HUDEP-2 (cell line): ENCODE measurements around the gene HES3.
A peak's percentile ranks its signal among the peaks of the same experiment; 100 is the strongest.

Experiments used
- DNase-seq, 76 experiments: peaks; one replicate each; lab custom pipeline; 2025; ENCODE audit not compliant: unreplicated experiment in 76 of 76; lab: John Stamatoyannopoulos, UW

HES3 gene

DNA sequence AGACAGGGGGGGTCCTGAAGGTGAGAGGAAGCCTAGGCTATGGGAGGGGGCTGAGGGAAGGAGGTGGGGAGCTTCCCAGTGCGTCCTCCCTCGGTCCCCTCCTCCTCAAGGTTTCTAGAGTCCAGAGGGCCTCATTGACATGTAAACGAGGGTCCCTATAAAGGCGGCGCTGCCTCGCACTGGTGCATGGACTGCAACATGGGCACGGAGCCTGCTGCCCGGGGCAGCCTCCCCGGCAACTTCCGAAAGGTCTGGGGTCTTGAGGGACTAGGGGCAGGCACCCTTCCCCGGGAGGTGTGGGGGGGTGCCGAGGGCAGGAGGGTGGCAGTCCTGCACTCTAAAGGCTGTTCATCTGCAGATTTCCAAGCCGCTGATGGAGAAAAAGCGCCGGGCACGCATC, at the start of gene HES3:
Gene HES3, plus strand, starts transcription at position 187 of the 400 bp plus-strand sequence. Its CDS starts 187 bp downstream, at position 374.
- DNase-seq: no peak

DNA sequence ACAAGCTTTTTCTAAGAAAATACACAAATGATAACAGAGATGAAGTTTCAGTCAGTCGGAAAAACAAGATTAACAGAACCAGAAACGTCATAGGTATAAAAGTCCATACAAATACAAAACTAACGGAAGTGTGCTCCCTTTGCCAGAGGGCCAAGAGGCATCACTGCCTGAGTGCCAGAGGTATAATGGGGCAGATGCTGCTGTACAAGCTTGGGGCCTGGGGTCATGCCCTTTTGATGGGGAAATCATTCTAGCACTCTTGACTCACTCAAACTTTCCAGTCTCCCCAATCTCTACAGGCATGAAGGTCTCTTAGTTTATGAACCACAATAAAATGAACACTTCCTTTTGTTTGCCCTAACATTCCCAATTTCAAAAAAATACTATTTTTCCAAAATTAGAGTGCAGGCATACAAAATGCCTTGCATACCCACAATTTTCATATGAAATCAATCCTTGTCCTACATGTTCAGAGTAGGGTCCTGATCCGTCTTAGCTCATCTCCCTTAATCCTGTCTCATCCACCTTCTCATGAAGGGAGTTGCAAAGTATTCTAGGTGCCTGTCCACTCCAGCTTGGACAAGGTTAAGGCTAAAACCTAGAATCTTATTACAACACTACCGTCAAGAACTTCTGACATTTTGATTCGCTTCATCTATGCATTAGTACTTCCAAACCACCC, 46.1 kb upstream of the HES3 start:
- no peak for DNase-seq

DNA sequence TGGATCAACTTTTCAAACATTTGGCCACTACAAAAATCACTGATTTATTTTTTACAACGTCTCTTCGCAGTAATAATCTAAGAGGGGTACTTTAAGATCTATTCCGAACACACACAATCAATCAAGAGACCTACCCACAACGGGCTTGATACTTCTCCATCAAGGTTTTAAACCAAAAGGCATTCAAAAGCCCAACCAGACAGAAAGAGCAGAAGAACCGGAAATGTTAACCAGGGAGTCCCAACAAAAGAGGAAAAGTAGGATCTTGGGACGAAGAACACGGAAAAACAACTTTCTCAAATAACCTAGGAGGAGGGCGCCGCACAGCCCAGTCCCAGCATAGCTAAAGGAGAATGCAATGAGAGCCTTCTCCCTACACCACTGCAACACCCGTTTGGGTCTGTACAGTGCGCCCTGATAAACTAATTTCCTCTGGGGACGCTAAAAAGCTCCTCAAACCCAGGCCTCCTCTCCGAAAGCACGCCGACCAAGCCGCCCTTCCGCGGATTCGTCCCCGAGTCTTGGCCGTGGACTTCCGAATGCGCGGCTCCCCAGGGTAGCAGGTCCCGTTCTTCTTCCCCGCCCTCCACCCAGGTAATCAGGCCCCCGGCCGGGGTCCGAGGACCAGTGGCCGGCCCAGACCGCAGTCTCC, 45.2 kb upstream of the HES3 start:
- DNase-seq: peak in 3 of 76 experiments; percentile 17 to 46 (median 20)

DNA sequence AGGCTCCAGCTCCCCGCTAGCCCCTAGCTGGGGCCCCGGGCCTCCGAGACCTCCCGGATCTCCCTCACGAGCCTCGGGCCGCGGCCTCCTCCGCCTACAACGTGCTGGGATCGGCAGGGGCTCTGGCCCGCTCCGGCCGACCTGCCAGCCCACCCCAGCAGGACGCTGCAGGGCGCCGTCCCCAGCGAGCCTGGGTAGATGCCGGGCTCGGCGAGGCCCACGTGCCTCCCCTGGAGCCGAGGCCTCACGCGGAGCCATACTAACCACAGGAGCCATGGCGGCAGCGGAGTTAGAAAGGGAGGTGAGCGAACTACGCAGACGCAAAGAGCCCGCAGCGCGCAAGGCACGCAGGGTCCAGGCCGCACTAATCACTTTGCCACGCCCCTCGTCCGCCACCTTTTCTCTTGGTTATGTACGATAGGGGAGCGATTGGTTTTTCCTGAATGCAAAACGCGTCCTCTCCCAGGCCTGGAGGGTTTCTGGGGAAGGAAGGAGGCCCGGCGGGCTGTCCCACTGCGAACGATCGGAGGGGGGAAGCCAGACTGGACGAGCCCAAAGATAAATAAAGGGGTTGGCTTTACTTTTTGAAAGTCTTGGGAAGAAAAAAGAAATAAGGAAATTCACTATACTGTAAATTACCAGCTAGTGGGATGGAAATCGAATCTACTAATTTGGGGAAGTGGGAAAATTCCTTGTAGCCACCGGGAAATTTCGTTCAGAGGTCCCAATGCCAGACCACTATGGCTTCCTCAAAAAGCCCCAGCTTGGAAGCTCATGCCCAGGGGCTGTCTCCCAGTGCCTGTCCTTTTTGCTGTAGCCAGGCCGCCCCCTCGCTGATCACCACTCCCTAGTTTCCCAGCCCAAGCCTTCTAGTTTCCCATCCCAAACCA, 44.4 kb upstream of the HES3 start, which contains the start of gene RPL22:
Gene RPL22, minus strand, starts transcription at position 298 of the 890 bp plus-strand sequence. Its CDS starts 22 bp downstream, at position 276.
- peak in 75 of 76 experiments; percentile 47 to 98 (median 96) for DNase-seq

- DNase-seq: peak in 1 of 76 experiments; percentile 30
Observed at GRCh38 chr1:6200188-6200809, 43.7 kb upstream of the HES3 start.

- DNase-seq: no peak
Observed at GRCh38 chr1:6202256-6202655, 41.7 kb upstream of the HES3 start.

GRCh38 chr1:6205849-6206519, 38.0 kb upstream of the HES3 start, which contains the start of gene RNF207:
RNF207 (plus strand) TSS chr1:6206119; CDS start chr1:6206536, 417 bp downstream.
- peak in 18 of 76 experiments; percentile 12 to 55 (median 34) for DNase-seq

DNA sequence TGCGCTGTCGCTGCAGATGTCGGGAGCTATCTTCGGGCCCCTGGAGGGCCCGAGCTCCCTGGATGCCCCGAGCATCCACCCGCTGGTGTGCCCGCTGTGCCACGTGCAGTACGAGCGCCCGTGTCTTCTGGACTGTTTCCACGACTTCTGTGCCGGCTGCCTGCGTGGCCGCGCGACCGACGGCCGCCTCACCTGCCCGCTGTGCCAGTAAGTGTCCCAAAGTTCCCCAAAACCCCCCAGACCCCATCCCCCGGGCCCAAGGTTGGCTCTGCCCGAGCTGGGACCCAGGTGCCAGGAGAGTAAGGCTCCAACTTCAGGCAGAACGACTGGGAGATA, 37.5 kb upstream of the HES3 start:
- DNase-seq: no peak

- DNase-seq: no peak
Observed at GRCh38 chr1:6207075-6207885, 36.7 kb upstream of the HES3 start.

- DNase-seq: peak in 1 of 76 experiments; percentile 13
Observed at GRCh38 chr1:6207921-6208320, 36.1 kb upstream of the HES3 start.

DNA sequence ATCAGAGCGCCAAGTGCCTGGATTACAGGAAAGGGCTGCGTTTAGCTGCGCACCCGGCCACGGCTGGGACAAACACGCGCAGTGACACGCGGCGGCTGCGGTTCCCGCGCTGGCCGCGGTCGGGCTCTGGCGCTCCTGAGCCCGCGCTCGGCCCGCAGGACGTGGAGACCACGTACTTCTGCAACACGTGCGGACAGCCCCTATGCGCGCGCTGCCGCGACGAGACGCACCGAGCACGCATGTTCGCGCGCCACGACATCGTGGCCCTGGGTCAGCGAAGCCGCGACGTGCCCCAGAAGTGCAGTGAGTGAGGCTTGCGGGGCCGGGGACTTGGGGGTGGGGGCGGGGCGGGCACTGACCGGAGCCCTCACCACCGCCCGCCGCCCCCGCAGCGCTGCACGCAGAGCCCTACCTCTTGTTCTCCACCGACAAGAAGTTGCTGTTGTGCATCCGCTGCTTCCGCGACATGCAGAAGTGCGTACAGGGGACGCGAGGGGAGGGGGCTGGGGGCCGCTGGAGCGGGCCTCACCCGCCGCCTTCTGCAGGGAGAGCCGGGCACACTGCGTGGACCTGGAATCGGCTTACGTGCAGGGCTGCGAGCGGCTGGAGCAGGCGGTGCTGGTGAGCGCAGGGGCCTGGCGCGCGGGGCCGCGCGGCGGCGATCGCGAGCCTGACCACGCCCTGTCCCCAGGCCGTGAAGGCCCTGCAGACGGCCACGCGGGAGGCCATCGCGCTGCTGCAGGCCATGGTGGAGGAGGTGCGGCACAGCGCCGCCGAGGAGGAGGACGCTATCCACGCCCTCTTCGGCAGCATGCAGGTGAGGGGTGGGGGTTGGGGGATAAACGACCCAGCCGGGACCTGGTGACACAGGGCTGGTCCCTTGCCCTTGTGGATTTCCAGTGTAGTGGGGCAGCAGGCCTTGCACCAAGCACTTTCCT, 35.0 kb upstream of the HES3 start:
- peak in 60 of 76 experiments; percentile 7 to 76 (median 43) for DNase-seq

DNA sequence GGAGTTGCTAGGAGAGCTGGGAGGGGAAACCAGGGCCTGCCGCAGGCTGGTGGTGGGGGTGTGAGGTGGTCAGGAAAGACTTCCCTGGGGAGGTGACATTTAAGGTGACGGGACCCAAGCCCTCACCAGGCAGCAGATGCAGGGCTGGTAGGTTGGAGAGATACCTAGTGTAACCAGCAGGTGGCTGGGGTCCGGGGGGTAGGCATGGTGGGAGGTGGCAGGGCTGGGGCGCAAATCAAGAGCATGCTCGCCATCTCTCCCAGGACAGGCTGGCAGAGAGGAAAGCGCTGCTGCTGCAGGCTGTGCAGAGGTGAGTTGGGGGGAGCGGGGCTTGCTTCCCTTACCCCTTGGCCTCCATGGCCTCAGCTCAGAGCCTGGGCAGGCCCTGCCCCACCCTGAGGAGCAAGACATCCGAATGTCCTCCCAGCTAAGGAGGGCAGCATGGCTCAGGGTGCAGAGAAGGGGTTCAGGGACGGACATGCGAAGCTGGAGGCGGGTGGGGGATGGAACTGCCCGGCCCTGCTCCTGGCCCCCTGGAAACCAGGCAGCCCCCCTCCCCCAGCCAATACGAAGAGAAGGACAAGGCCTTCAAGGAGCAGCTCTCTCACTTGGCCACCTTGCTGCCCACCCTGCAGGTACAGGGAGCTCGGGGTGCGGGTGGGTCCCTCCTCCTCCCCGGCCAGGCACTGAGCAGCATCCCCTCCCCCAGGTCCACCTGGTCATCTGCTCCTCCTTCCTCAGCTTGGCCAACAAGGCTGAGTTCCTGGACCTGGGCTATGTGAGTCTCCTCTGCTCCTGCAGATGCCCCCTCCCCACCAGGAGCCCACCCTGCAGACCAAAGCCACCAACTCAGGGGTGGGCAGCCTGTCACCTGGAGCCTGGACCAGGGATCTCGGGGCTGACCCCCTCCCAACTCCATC, 34.1 kb upstream of the HES3 start:
- DNase-seq: peak in 36 of 76 experiments; percentile 3 to 66 (median 34)

- no peak for DNase-seq
Observed at GRCh38 chr1:6210591-6211355, 33.2 kb upstream of the HES3 start.

GRCh38 chr1:6211731-6212130, 32.2 kb upstream of the HES3 start:
- DNase-seq: no peak

DNA sequence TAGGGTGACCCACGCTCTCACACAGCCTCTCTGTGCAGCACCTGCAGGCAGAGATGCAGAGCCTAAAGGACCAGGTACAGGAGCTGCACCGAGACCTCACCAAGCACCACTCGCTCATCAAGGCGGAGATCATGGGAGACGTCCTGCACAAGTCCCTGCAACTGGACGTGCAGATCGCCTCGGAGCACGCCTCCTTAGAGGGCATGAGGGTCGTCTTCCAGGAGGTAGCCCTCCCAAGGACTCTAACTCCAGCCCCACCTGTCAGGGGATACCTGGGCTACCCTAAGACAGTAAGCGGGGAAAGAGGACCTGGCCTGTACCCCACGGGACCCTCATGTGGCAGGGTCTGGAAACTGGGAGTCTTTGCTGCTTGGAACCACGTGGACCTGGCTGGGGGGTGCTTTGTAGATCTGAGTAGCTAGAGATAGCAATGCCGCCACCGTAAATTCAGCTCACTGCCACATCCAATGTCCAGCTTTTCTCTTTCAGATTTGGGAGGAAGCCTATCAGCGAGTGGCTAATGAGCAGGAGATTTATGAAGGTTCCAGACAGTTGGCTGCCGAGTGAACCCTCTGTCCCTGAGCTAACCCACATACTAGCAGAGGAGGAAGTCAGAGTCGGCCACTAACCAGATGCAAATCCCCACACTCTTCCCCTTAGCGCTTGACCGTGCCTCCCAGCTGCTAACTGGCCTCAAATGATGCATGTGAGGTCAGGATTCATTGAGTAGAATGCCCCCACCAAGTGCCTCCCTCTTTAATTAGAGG, 31.6 kb upstream of the HES3 start:
- no peak for DNase-seq
